IMR-90 (cell line): ENCODE results near the gene PSPC1. TPM values are rescaled to one million over a fixed set of nuclear protein-coding genes. Genes with fewer than 3 reads are reported as not detected.
A peak's percentile ranks its signal among the peaks of the same experiment; 100 is the strongest.
"Not testable (repeated sequence)": the region's sequence is repeated elsewhere in the genome, so short reads cannot be mapped to it uniquely, and the experiment has no call there.

Source experiments
- ATAC-seq: fragments of 200-7000 bp; cut with Tn5 transposase; 2 replicates; pipeline ENCODE4 v1.9.1; 2020; ENCODE audit warnings: low read depth, mild to moderate bottlenecking, moderate library complexity
- Bru-seq: library from RNA; stranded (reverse); fragments of 400-500 nt; gene quantifications from one replicate; lab custom pipeline; 2021; lab: Mats Ljungman, UMichigan
- BruChase-seq, 2 experiments: library from RNA; stranded (reverse); fragments of 400-500 nt; gene quantifications; one replicate each; lab custom pipeline; 2021; lab: Mats Ljungman, UMichigan
- BruUV-seq: library from RNA; stranded (reverse); fragments of 400-500 nt; replicated peaks from 2 replicates; lab custom pipeline; 2021; lab: Mats Ljungman, UMichigan
- CTCF ChIA-PET: fragments of 300-600 bp; formaldehyde crosslinking; extraction: SDS; loops from one replicate; lab custom pipeline; 2021; ENCODE audit warnings: antibody characterized with exemption; lab: Yijun Ruan, JAX
- POLR2A ChIA-PET: fragments of 300-600 bp; sonication (Branson Sonifier 250); formaldehyde crosslinking; loops from one replicate; lab custom pipeline; 2022; ENCODE audit warnings: antibody characterized with exemption; ENCODE audit not compliant: unreplicated experiment; lab: Charles Lee
- DNase-seq: peaks from one replicate; pipeline ENCODE4 v3.0.0; 2013
- H2AFZ ChIP-seq: replicated peaks from 2 replicates; pipeline ENCODE3; 2013; ENCODE audit warnings: low read length, mild to moderate bottlenecking; ENCODE audit not compliant: poor library complexity
- H2AK5ac ChIP-seq: 2 replicates; pipeline ENCODE4 v1.6.1; 2013; ENCODE audit warnings: low read depth, low read length, inconsistent platforms
- H2AK9ac ChIP-seq: replicated peaks from 2 replicates; pipeline ENCODE3; 2013; ENCODE audit warnings: mild to moderate bottlenecking, low read depth, low read length, moderate library complexity; ENCODE audit not compliant: poor library complexity
- H2BK120ac ChIP-seq: 2 replicates; pipeline ENCODE4 v1.6.1; 2013; ENCODE audit warnings: low read depth, low read length, inconsistent platforms
- H2BK15ac ChIP-seq: 3 replicates; pipeline ENCODE4 v1.6.1; 2013; ENCODE audit warnings: low read depth, low read length, inconsistent platforms
- H2BK20ac ChIP-seq: 2 replicates; pipeline ENCODE4 v1.6.1; 2013; ENCODE audit warnings: low read depth, mild to moderate bottlenecking, inconsistent platforms, low read length, moderate library complexity
- H2BK5ac ChIP-seq: 2 replicates; pipeline ENCODE4 v1.6.1; 2013; ENCODE audit warnings: mild to moderate bottlenecking, low read depth, low read length, inconsistent platforms; ENCODE audit not compliant: poor library complexity, severe bottlenecking
- H3K14ac ChIP-seq: replicated peaks from 2 replicates; pipeline ENCODE4 v1.6.1; 2013; ENCODE audit warnings: low read depth, low read length, inconsistent platforms
- H3K18ac ChIP-seq: 2 replicates; pipeline ENCODE4 v1.6.1; 2013; ENCODE audit warnings: low read depth, low read length, control low read depth
- H3K23ac ChIP-seq: 2 replicates; pipeline ENCODE4 v1.6.1; 2013; ENCODE audit warnings: low read depth, low read length, inconsistent platforms
- H3K27ac ChIP-seq: 2 replicates; pipeline ENCODE4 v1.5.1; 2013; ENCODE audit warnings: mild to moderate bottlenecking, control low read depth, low read length; ENCODE audit not compliant: insufficient read depth
- H3K27me3 ChIP-seq: 2 replicates; pipeline ENCODE4 v1.6.1; 2013; ENCODE audit warnings: low read length; ENCODE audit not compliant: control insufficient read depth, insufficient read depth
- H3K36me3 ChIP-seq: 2 replicates; pipeline ENCODE4 v1.6.1; 2013; ENCODE audit warnings: low read length, mixed read lengths; ENCODE audit not compliant: control insufficient read depth, insufficient read depth
- H3K4ac ChIP-seq: 2 replicates; pipeline ENCODE4 v1.6.1; 2013; ENCODE audit warnings: low read depth, low read length, inconsistent platforms
- H3K4me1 ChIP-seq: 2 replicates; pipeline ENCODE4 v1.6.1; 2013; ENCODE audit warnings: low read length, mixed read lengths; ENCODE audit not compliant: control insufficient read depth, insufficient read depth
- H3K4me2 ChIP-seq: 2 replicates; pipeline ENCODE4 v1.6.1; 2013; ENCODE audit warnings: low read depth, mild to moderate bottlenecking, control low read depth, low read length, moderate library complexity
- H3K4me3 ChIP-seq: 2 replicates; pipeline ENCODE4 v1.5.1; 2013; ENCODE audit warnings: low read depth, mild to moderate bottlenecking, control low read depth, low read length, moderate library complexity; ENCODE audit not compliant: insufficient read depth
- H3K56ac ChIP-seq: 2 replicates; pipeline ENCODE4 v1.6.1; 2013; ENCODE audit warnings: low read length, inconsistent platforms; ENCODE audit not compliant: insufficient read depth; ENCODE audit errors: extremely low read depth
- H3K79me1 ChIP-seq, 2 experiments: 2 replicates each; pipeline ENCODE4 v1.6.1; 2013; ENCODE audit warnings: low read length in 2 of 2, inconsistent platforms in 1 of 2, low read depth in 1 of 2
- H3K9ac ChIP-seq: 2 replicates; pipeline ENCODE4 v1.6.1; 2013; ENCODE audit warnings: low read depth, low read length, control low read depth
- H3K9me1 ChIP-seq: 2 replicates; pipeline ENCODE4 v1.6.1; 2013; ENCODE audit warnings: low read length, inconsistent platforms; ENCODE audit not compliant: insufficient read depth
- H3K9me3 ChIP-seq: 2 replicates; pipeline ENCODE4 v1.6.1; 2013; ENCODE audit warnings: low read length; ENCODE audit not compliant: control insufficient read depth, insufficient read depth
- H4K20me1 ChIP-seq: 2 replicates; pipeline ENCODE4 v1.6.1; 2013; ENCODE audit warnings: low read length, inconsistent platforms; ENCODE audit not compliant: insufficient read depth
- H4K5ac ChIP-seq: 2 replicates; pipeline ENCODE4 v1.6.1; 2013; ENCODE audit warnings: mild to moderate bottlenecking, low read depth, low read length, control low read depth
- H4K8ac ChIP-seq, 2 experiments: 2 replicates each; pipeline ENCODE4 v1.6.1; 2013; ENCODE audit warnings: low read depth in 2 of 2, low read length in 2 of 2, control low read depth in 1 of 2, inconsistent platforms in 1 of 2
- H4K91ac ChIP-seq: 2 replicates; pipeline ENCODE4 v1.6.1; 2013; ENCODE audit warnings: low read depth, low read length, inconsistent platforms; ENCODE audit not compliant: insufficient read depth
- MAZ ChIP-seq: IDR thresholded peaks from 2 replicates; pipeline ENCODE4 v1.6.1; 2012; ENCODE audit warnings: low read depth, mild to moderate bottlenecking, low read length, improper control_type of control experiment, moderate library complexity, borderline replicate concordance
- POLR2A ChIP-seq: IDR thresholded peaks from 2 replicates; pipeline ENCODE4 v1.6.1; 2012; ENCODE audit warnings: mild to moderate bottlenecking, low read depth, low read length
- WGBS, 2 experiments: methylation state at CpG; one replicate each; pipeline versions ENCODE4 v1.1.5 to v1.1.7; 2013; ENCODE audit warnings: missing lambda C conversion rate in 2 of 2; ENCODE audit not compliant: insufficient read length in 1 of 2; ENCODE audit errors: extremely low coverage in 2 of 2; 5-methylcytosine and 5-hydroxymethylcytosine counted together
- dilution Hi-C: fragments of 300-500 bp; cut with HindIII; formaldehyde crosslinking; loops from one replicate; pipeline ENCODE4 v1.14.3; 2018; ENCODE audit warnings: low sequenced_read_pairs; ENCODE audit not compliant: unreplicated experiment
- in situ Hi-C: fragments of 300-500 bp; cut with MboI; formaldehyde crosslinking; loops from 3 replicates; pipeline ENCODE4 v1.14.3; 2019; ENCODE audit warnings: low sequenced_read_pairs, inconsistent platforms, mixed read lengths
- intact Hi-C: fragments of 100-400 bp; cut with micrococcal nuclease; formaldehyde crosslinking; loops from 2 replicates; pipeline ENCODE4 v1.10.0; 2022
- long read RNA-seq: library from polyadenylated mRNA; unstranded; transcript quantifications from one replicate; pipeline ENCODE4 v2.0.0, GENCODE V29; 2021; ENCODE audit not compliant: unreplicated experiment
- polyA plus RNA-seq, 3 experiments: library from polyadenylated mRNA; depleted of rRNA; stranded (reverse); fragments of >200 nt; gene quantifications; 2 replicates each; pipeline ENCODE4 v1.2.3, GENCODE V29; 2012; ENCODE audit warnings: low replicate concordance in 1 of 3
- total RNA-seq: library from RNA; depleted of rRNA; stranded (reverse); fragments of >200 nt; gene quantifications from 2 replicates; pipeline ENCODE4 v1.2.3, GENCODE V29; 2012; rRNA removed

PSPC1 gene
- 39.8 and 41.7 TPM in 2 replicates for total RNA-seq
- polyA plus RNA-seq (2012; rRNA removed), result 37.8 and 38.3 TPM in 2 replicates
- polyA plus RNA-seq (2012; cell fraction: cytosol; rRNA removed), result 23.1 and 33.6 TPM in 2 replicates
- 21.3 and 44.2 TPM in 2 replicates for polyA plus RNA-seq (2012; cell fraction: nucleus; rRNA removed; ENCODE audit: low replicate concordance)
- Bru-seq, nascent RNA, result percentile 89 among the genes with signal in this experiment
- BruChase-seq, experiment 1, labeled RNA remaining after a 6-hour chase, result percentile 93 among the genes with signal in this experiment
- percentile 92 among the genes with signal in this experiment for BruChase-seq, experiment 2, labeled RNA remaining after a 2-hour chase
- long read RNA-seq, transcript PSPC1-201 (9 exons, 2,407 nt), result major isoform, 26 of 49 reads
- long read RNA-seq, transcript PSPC1-204 (8 exons, 1,709 nt), result minor isoform, 7 of 49 reads
- long read RNA-seq, partial matches to known transcripts, result 6 of 49 reads
- long read RNA-seq, other reads (novel, unspliced or antisense), result 7 of 49 reads

DNA sequence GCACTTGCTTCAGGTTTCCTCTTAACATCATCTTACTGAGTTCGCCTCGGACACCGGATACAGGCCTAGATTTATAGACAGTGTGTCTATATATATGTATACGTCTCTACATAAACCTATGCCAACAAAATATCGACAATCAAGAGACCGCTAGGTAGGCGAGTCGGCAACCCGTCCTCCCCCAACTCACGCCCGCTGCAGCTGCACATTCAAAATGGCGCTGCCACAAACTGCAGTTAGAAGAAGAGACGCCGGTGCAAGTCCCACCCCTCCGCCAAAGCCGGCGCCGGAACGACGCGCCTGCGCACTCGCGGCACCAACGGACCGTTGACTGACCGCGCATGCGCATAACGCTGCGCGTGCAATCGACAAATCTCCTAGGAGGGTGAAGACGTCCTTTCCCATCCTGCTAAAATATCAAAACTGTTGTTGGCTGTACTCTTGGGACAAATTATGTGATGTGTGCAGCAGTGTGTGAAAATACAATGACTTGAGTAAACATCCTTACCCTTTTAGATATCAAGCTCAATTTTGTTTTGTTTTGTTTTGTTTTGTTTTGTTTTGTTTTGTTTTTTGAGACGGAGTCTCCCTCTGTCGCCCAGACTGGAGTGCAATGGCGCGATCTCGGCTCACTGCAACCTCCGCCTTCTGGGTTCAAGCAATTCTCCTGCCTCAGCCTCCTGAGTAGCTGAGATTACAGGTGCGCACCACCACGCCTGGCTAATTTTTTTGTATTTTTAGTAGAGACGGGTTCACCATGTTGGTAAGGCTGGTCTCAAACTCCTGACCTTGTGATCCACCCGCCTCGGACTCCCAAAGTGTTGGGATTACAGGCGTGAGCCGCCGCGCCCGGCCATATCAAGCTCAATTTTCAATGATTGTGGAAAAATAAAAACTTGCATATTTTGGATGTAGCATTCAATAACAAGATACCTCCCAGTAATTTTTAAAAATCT is at the start of gene PSPC1:
Gene PSPC1, minus strand, starts transcription at position 219 of the 956 bp plus-strand sequence. Its CDS starts 188 bp downstream, at position 31.
- POLR2A ChIA-PET, dilution Hi-C loops, in situ Hi-C loops, CTCF ChIA-PET, H3K4me1 ChIP-seq, H3K27me3 ChIP-seq, H2BK20ac ChIP-seq, H3K36me3 ChIP-seq, H3K9me1 ChIP-seq, H2BK15ac ChIP-seq, H3K9me3 ChIP-seq, BruUV-seq, H3K79me1 ChIP-seq: not testable (repeated sequence)
- DNase-seq, result peak; percentile 93
- ATAC-seq, result peak; percentile 95
- H3K4ac ChIP-seq, result peak within 1 kb of the TSS; percentile 78
- intact Hi-C loops, result loop anchor here (2.0 to 5.0 kb wide), 2 partner anchors 79 to 176 kb away; partner anchors contain the start of genes ZMYM2 and ZMYM5
- TF ChIP-seq MAZ (0 out of 2 replicates have a peak, but pooled peaks have one; percentile 8), POLR2A (peak; percentile 88)
- peak within 1 kb of the TSS; percentile 49; the same call in 1 of the 2 replicates for H2BK120ac ChIP-seq
- H2AK5ac ChIP-seq, result peak within 1 kb of the TSS; percentile 72
- peak within 1 kb of the TSS; percentile 93 for H3K56ac ChIP-seq
- H2AFZ ChIP-seq, result peak within 1 kb of the TSS; percentile 89
- WGBS, 2 experiments, result 0% methylated on average over 18 of the region's 50 CpGs; no CpG with 5 or more reads in 1 of the 2 experiments
- H3K18ac ChIP-seq, result peak within 1 kb of the TSS; percentile 72
- H3K23ac ChIP-seq, result peak within 1 kb of the TSS; percentile 98
- H4K5ac ChIP-seq, result peak within 1 kb of the TSS; percentile 86
- peak within 1 kb of the TSS; percentile 100 for H3K4me2 ChIP-seq
- H2BK5ac ChIP-seq, result peak within 1 kb of the TSS; percentile 86
- H4K8ac ChIP-seq, result peak within 1 kb of the TSS; percentile 82 to 96
- H3K27ac ChIP-seq, result peak within 1 kb of the TSS; percentile 91
- H2AK9ac ChIP-seq, result peak within 1 kb of the TSS; percentile 94
- peak within 1 kb of the TSS; percentile 81 for H4K91ac ChIP-seq
- H3K9ac ChIP-seq, result peak within 1 kb of the TSS; percentile 94
- H4K20me1 ChIP-seq, result peaks cover 11% of the 10 kb centered on the region
- H3K4me3 ChIP-seq, result peak within 1 kb of the TSS; percentile 80
- peak within 1 kb of the TSS; percentile 92 for H3K14ac ChIP-seq
